IPS-18a (cell line): ENCODE measurements around the gene KIF19.

ENCODE experiments used
- H3K27ac ChIP-seq: one replicate; pipeline ENCODE4 v1.5.1; 2013; ENCODE audit warnings: low read length
- H3K27me3 ChIP-seq: one replicate; pipeline ENCODE4 v1.6.1; 2013; ENCODE audit warnings: mild to moderate bottlenecking, low read length; ENCODE audit not compliant: control insufficient read depth, insufficient read depth
- H3K36me3 ChIP-seq: one replicate; pipeline ENCODE4 v1.6.1; 2013; ENCODE audit warnings: low read depth, low read length; ENCODE audit not compliant: control insufficient read depth
- H3K4me1 ChIP-seq: one replicate; pipeline ENCODE4 v1.6.1; 2013; ENCODE audit warnings: low read depth, low read length; ENCODE audit not compliant: control insufficient read depth
- H3K4me3 ChIP-seq: one replicate; pipeline ENCODE4 v1.5.1; 2013; ENCODE audit warnings: low read length
- H3K9ac ChIP-seq: one replicate; pipeline ENCODE4 v1.6.1; 2013; ENCODE audit warnings: mild to moderate bottlenecking, low read length, moderate library complexity
- H3K9me3 ChIP-seq: one replicate; pipeline ENCODE4 v1.6.1; 2013; ENCODE audit warnings: low read depth, low read length; ENCODE audit not compliant: control insufficient read depth

Gene KIF19

DNA sequence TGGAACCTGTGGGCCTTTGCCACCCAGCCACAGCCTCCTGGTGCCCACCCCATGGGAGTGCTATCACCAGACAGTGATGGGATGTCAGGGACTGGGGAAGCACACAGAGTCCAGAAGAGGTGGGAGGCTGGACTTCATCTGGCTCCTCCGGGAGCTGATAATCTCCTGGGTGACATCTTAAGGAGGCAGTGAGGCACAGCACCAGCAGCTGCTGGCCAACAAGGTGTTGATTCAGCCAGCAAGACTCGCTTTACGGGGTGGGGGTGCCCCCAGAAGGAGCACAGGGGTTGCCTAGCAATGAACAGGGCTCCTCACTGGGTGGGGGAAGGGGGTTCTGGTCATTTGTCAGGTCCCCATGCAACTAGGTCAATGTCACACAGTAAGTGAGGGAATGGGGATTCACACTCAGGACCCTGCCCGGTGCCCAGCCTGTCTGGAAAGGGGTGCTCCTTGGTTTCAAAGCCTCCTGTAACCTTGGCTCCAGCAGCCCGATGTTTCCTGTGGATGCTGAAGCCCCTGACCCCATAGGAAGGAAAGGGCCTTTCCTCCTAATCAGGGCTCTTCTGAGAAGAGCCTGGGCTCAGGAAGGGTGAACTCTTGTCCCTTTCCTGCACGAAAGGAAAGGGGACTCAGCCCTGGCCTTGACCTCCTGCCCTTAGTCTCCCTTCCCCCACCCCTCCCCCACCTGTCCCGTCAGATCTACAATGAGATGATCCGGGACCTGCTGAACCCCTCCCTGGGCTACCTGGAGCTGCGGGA, 17.7 kb downstream of the KIF19 start:
- peaks cover 4% of the 10 kb centered on the region for H3K4me1 ChIP-seq
- no peak overlapping the region for H3K9ac ChIP-seq

DNA sequence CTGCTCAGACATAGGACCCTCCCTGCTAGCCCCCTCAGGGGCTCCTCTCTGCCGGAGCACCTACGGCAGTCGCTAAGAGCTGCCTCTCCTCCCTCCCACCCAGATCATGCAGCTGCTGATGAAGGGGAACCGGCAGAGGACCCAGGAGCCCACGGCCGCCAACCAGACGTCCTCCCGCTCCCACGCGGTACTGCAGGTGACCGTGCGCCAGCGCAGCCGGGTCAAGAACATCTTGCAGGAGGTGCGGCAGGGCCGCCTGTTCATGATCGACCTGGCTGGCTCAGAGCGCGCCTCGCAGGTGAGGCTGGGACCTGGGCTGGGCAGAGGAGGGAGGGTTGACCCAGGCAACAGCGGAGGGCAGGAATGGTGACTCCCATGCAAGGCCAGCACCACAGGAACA, 18.6 kb downstream of the KIF19 start:
- Histone ChIP-seq H3K36me3 (no peaks in the 10 kb centered on the region), H3K27ac (no peak overlapping the region), H3K9me3 (no peaks in the 10 kb centered on the region), H3K9ac (no peak overlapping the region), H3K27me3 (no peaks in the 10 kb centered on the region), H3K4me1 (peaks cover 4% of the 10 kb centered on the region), H3K4me3 (no peak overlapping the region)

More for the DNA sequence above, 17.7 kb downstream of the KIF19 start:
- no peak overlapping the region for H3K27ac ChIP-seq
- no peaks in the 10 kb centered on the region for H3K27me3 ChIP-seq
- no peaks in the 10 kb centered on the region for H3K36me3 ChIP-seq
- no peaks in the 10 kb centered on the region for H3K9me3 ChIP-seq
- H3K4me3 ChIP-seq, result no peak overlapping the region

DNA sequence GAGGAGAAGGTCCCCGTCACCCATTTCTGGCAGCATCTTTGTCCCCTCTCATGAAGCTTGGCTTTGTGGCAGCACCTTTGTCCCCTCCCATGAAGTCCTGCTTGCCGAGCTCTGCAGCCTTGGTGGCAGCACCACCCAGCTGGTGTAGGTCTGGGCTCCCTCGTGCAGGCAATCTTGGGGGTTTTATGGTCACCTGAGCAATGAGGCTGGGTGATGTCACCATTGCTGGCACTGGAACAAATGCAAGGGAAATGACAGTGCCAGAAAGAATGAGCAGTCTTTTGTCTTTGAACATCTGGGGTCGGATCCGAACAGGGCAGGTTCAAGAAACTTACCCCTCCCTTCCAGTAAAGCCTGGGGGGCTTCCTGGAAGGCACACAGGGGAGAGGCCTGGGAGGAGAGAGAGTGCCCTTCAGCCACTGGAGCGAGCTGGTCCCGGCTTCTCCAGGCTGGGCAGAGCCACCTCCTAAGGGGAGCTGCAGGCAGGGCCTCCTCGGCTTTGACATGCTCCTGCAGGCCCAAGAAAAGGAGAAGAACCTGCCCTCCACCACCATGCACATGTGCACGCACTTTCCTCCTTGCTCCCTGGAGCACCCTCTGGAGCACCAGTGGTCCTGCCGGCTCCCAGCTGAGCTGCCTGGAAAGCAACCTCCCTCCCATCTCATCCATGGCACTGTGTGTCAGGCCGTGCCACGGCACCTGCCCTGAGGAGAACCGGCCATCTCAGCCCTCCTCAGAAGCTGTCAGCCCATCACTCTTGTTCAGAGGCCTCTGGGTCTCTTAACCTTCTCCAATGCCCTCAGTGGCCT, 19.6 kb downstream of the KIF19 start:
- Histone ChIP-seq H3K9me3 (no peaks in the 10 kb centered on the region), H3K4me3 (no peak overlapping the region), H3K27me3 (peaks cover 4% of the 10 kb centered on the region), H3K36me3 (no peaks in the 10 kb centered on the region), H3K9ac (no peak overlapping the region), H3K4me1 (peaks cover 4% of the 10 kb centered on the region), H3K27ac (no peak overlapping the region)

DNA sequence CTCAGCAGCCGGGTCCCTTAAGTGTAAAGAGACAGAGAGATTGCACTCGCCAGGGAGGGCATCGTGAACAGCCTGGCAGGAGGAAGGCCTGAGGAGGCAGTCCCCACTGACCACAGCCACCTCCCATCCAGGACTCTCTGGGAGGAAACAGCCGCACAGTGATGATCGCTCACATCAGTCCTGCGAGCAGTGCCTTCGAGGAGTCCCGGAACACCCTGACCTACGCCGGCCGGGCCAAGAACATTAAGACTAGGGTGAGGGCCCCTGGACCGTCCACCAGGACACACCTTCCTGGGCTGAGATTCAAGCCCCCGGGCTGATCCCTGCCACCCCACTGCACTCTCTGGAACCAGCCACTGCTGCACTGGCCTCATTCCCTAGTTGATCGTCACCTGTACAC, 21.6 kb downstream of the KIF19 start:
- Histone ChIP-seq H3K4me1 (no peaks in the 10 kb centered on the region), H3K27me3 (peaks cover 24% of the 10 kb centered on the region), H3K9me3 (no peaks in the 10 kb centered on the region), H3K27ac (no peak overlapping the region), H3K36me3 (no peaks in the 10 kb centered on the region), H3K9ac (no peak overlapping the region), H3K4me3 (no peak overlapping the region)

DNA sequence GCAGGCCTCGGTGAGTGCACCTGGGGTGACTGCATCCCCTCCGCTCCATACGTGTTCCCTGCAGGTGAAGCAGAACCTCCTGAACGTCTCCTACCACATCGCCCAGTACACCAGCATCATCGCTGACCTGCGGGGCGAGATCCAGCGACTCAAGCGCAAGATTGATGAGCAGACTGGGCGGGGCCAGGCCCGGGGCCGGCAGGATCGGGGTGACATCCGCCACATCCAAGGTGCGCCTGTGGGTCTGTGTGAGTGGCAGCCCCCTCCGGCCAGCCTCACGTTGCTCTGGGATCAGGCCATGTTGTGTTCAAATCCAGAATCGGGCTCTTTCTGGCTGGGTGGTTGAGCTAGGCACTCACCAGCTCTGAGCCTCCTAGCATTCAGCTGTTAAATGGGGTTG, 23.1 kb downstream of the KIF19 start:
- H3K9ac ChIP-seq, result no peak overlapping the region
- H3K27me3 ChIP-seq, result peaks cover 38% of the 10 kb centered on the region

DNA sequence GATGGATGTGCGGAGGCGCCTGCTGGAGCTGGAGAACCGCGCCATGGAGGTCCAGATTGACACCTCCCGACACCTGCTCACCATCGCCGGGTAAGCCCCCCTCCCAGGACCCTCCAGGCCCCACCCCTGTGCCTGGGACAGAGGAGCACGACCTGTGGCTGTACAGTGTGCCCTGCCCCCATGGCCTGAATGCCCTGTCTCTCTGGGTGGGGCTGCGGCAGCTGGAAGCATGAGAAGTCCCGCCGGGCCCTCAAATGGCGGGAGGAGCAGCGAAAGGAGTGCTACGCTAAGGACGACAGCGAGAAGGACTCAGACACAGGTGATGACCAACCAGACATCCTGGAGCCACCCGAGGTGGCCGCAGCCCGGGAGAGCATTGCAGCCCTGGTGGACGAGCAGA, 24.5 kb downstream of the KIF19 start:
- Histone ChIP-seq H3K27me3 (peaks cover 51% of the 10 kb centered on the region), H3K4me1 (no peaks in the 10 kb centered on the region), H3K36me3 (no peaks in the 10 kb centered on the region), H3K4me3 (no peak overlapping the region), H3K9ac (no peak overlapping the region), H3K27ac (no peak overlapping the region), H3K9me3 (no peaks in the 10 kb centered on the region)

More for the DNA sequence above, 23.1 kb downstream of the KIF19 start:
- no peaks in the 10 kb centered on the region for H3K9me3 ChIP-seq
- H3K36me3 ChIP-seq, result no peaks in the 10 kb centered on the region
- H3K4me1 ChIP-seq, result no peaks in the 10 kb centered on the region
- no peak overlapping the region for H3K4me3 ChIP-seq
- H3K27ac ChIP-seq, result no peak overlapping the region

DNA sequence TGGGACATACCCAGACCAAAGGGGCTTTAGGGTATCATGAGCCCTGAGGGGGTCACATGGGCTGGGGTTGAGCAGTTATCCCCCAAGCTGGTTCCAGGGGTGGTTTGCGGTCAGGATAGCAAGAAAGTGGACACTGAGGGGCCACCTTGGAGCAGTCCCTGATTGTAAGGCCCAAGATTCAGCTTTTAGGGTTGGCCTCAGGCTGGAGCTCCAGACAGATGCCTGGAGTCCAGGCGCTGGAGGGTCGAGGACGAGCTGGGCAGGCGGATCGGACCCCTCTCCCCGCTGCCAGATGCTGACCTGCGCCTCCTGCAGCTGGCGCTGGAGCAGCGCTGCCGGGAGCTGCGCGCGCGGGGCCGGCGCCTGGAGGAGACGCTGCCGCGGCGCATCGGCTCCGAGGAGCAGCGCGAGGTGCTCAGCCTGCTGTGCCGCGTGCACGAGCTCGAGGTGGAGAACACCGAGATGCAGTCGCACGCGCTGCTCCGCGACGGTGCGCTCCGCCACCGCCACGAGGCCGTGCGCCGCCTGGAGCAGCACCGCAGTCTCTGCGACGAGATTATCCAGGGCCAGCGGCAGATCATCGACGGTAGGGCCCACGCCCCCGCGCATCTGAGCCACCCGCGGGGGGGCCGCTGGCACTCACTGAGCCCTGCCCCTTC, 25.7 kb downstream of the KIF19 start:
- peak overlapping the region; percentile 33 for H3K4me3 ChIP-seq
- no peak overlapping the region for H3K27ac ChIP-seq
- peaks cover 63% of the 10 kb centered on the region for H3K27me3 ChIP-seq
- no peaks in the 10 kb centered on the region for H3K36me3 ChIP-seq
- H3K9ac ChIP-seq, result no peak overlapping the region
- H3K9me3 ChIP-seq, result no peaks in the 10 kb centered on the region
- no peaks in the 10 kb centered on the region for H3K4me1 ChIP-seq

DNA sequence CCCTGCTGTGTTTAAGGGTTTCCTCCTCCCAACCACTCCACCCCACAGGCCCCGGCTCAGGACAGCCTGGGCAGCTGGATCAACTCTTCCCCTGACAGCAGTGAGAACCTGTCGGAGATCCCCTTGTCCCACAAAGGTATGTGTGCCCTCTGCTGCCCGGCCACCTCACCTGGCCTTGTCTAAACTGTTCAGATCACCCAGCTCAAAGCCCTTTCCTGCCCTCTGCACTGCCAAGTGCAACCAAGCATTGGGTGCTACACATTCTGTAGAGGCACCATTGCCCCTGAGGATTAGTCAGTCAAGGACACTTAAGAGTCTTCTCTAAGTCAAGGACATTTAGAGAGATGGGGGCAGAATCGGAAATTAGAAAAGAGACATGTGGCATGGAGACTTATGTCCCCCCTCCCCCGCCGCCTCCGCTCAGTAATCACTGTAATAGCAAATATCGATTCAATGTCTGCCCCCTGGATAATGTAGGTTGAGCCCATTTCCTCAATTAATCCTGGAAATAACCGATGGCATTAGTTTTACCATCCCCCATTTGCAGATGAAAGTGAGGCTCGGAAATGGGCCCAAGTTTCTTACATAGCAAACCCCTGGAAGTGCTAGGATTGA, 27.5 kb downstream of the KIF19 start:
- H3K9me3 ChIP-seq, result no peaks in the 10 kb centered on the region
- no peak overlapping the region for H3K27ac ChIP-seq
- H3K36me3 ChIP-seq, result no peaks in the 10 kb centered on the region
- H3K9ac ChIP-seq, result no peak overlapping the region
- H3K27me3 ChIP-seq, result peaks cover 74% of the 10 kb centered on the region
- H3K4me1 ChIP-seq, result no peaks in the 10 kb centered on the region
- no peak overlapping the region for H3K4me3 ChIP-seq

DNA sequence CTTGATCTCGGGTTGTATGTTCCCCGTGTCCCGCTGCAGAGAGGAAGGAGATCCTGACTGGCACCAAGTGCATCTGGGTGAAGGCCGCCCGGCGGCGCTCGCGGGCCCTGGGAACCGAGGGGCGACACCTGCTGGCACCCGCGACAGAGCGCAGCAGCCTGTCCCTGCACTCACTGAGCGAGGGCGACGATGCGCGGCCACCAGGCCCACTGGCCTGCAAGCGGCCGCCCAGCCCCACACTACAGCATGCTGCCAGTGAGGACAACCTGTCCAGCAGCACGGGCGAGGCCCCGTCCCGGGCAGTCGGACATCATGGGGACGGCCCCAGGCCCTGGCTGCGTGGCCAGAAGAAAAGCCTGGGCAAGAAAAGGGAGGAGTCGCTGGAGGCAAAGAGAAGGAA, 28.1 kb downstream of the KIF19 start:
- H3K9me3 ChIP-seq, result no peaks in the 10 kb centered on the region
- no peak overlapping the region for H3K4me3 ChIP-seq
- no peak overlapping the region for H3K27ac ChIP-seq
- H3K27me3 ChIP-seq, result peaks cover 74% of the 10 kb centered on the region
- H3K9ac ChIP-seq, result no peak overlapping the region
- no peaks in the 10 kb centered on the region for H3K4me1 ChIP-seq
- no peaks in the 10 kb centered on the region for H3K36me3 ChIP-seq

DNA sequence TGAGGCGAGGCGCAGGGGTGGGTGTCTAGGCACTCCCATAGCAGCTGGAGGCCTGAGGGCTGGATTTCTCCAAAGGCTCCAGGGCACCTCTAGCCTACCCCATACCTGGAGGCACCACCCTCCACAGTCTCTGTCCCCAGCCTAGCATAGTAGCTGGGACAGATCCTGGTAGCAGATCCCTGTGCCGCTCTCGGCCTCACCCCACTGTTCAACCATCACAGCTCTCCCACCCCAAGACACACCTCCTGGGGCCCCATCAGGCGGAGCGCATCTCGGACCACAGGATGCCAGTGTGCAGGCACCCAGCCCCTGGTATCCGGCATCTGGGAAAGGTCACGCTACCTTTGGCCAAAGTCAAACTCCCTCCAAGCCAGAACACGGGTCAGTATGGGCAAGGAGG, 28.5 kb downstream of the KIF19 start:
- H3K27ac ChIP-seq, result no peak overlapping the region
- no peak overlapping the region for H3K9ac ChIP-seq
- H3K36me3 ChIP-seq, result no peaks in the 10 kb centered on the region
- no peak overlapping the region for H3K4me3 ChIP-seq
- no peaks in the 10 kb centered on the region for H3K4me1 ChIP-seq
- no peaks in the 10 kb centered on the region for H3K9me3 ChIP-seq
- H3K27me3 ChIP-seq, result peaks cover 74% of the 10 kb centered on the region

DNA sequence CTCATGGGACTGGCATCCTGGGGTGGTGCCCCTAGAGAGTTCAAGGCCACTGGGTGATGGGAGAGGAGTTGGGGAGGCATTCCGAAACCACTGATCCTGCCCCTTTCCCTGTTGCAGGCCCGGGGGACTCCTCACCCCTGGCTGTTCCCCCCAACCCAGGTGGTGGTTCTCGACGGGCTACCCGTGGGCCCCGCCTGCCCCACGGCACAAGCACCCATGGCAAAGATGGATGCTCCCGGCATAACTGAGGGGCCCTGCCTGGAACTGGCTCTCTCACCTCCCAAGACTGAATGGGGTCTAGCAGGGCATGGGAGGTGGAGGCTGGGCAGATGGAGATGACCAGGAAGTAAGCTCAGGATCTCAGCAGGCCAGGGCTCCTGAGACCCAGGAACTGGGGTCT, 29.0 kb downstream of the KIF19 start:
- H3K9me3 ChIP-seq, result no peaks in the 10 kb centered on the region
- H3K4me1 ChIP-seq, result no peaks in the 10 kb centered on the region
- H3K4me3 ChIP-seq, result no peak overlapping the region
- H3K9ac ChIP-seq, result no peak overlapping the region
- H3K36me3 ChIP-seq, result no peaks in the 10 kb centered on the region
- peaks cover 74% of the 10 kb centered on the region for H3K27me3 ChIP-seq
- H3K27ac ChIP-seq, result no peak overlapping the region
